Chondrocyte (in vitro differentiated cells): Measurements from ENCODE around the gene SAPCD2. TPM values are rescaled to one million over a fixed set of nuclear protein-coding genes. Genes with fewer than 3 reads are reported as not detected.

Experiments used
- DNase-seq: peaks from one replicate; pipeline ENCODE4 v3.0.0; 2021; ENCODE audit warnings: mixed read lengths, low spot score
- H3K27ac Mint-ChIP-seq: one replicate; pipeline ENCODE4 v1.8.0; 2021; ENCODE audit warnings: mild to moderate bottlenecking, moderate library complexity, mixed read lengths; ENCODE audit not compliant: unreplicated experiment
- H3K27me3 Mint-ChIP-seq: 2 replicates; pipeline ENCODE4 v1.8.0; 2021; ENCODE audit warnings: low read depth, mixed read lengths
- H3K36me3 Mint-ChIP-seq: 2 replicates; pipeline ENCODE4 v1.8.0; 2021; ENCODE audit warnings: low read depth, mixed read lengths
- H3K4me1 Mint-ChIP-seq: 2 replicates; pipeline ENCODE4 v1.8.0; 2021; ENCODE audit warnings: low read depth, mild to moderate bottlenecking, mixed read lengths
- H3K4me3 Mint-ChIP-seq: one replicate; pipeline ENCODE4 v1.8.0; 2021; ENCODE audit warnings: mild to moderate bottlenecking, moderate library complexity, mixed read lengths; ENCODE audit not compliant: unreplicated experiment
- H3K9me3 Mint-ChIP-seq: 2 replicates; pipeline ENCODE4 v1.8.0; 2021; ENCODE audit warnings: low read depth, mixed read lengths
- total RNA-seq: library from RNA; stranded (reverse); gene quantifications from 3 replicates; pipeline ENCODE4 v1.2.1, GENCODE V29; 2021
- TF ChIP-seq, protein P1 (sequence below): fragments of 200-600 bp; sonication (generic); IDR thresholded peaks from 2 replicates; pipeline ENCODE4 v1.5.0; 2021; ENCODE audit warnings: antibody characterized with exemption, mild to moderate bottlenecking, moderate library complexity

Gene SAPCD2
- total RNA-seq, 1 donor from 2014 or later, result 2.5 TPM

GRCh38 chr9:137057545-137057944 lies 12.8 kb downstream of the SAPCD2 start:
- peaks cover 9% of the 10 kb centered on the region for H3K4me1 Mint-ChIP-seq
- TF ChIP-seq, protein P1, sequence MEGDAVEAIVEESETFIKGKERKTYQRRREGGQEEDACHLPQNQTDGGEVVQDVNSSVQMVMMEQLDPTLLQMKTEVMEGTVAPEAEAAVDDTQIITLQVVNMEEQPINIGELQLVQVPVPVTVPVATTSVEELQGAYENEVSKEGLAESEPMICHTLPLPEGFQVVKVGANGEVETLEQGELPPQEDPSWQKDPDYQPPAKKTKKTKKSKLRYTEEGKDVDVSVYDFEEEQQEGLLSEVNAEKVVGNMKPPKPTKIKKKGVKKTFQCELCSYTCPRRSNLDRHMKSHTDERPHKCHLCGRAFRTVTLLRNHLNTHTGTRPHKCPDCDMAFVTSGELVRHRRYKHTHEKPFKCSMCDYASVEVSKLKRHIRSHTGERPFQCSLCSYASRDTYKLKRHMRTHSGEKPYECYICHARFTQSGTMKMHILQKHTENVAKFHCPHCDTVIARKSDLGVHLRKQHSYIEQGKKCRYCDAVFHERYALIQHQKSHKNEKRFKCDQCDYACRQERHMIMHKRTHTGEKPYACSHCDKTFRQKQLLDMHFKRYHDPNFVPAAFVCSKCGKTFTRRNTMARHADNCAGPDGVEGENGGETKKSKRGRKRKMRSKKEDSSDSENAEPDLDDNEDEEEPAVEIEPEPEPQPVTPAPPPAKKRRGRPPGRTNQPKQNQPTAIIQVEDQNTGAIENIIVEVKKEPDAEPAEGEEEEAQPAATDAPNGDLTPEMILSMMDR, result no peak
- H3K4me3 Mint-ChIP-seq, result no peak overlapping the region
- no peaks in the 10 kb centered on the region for H3K36me3 Mint-ChIP-seq
- no peak for DNase-seq
- no peak overlapping the region for H3K27ac Mint-ChIP-seq
- H3K9me3 Mint-ChIP-seq, result no peaks in the 10 kb centered on the region
- H3K27me3 Mint-ChIP-seq, result peaks cover 4% of the 10 kb centered on the region

GRCh38 chr9:137056739-137057415 lies 13.5 kb downstream of the SAPCD2 start:
- H3K27ac Mint-ChIP-seq, result no peak overlapping the region
- peaks cover 4% of the 10 kb centered on the region for H3K27me3 Mint-ChIP-seq
- H3K4me3 Mint-ChIP-seq, result no peak overlapping the region
- H3K9me3 Mint-ChIP-seq, result no peaks in the 10 kb centered on the region
- no peaks in the 10 kb centered on the region for H3K36me3 Mint-ChIP-seq
- peaks cover 9% of the 10 kb centered on the region for H3K4me1 Mint-ChIP-seq
- TF ChIP-seq, protein P1, result no peak
- no peak for DNase-seq

DNA sequence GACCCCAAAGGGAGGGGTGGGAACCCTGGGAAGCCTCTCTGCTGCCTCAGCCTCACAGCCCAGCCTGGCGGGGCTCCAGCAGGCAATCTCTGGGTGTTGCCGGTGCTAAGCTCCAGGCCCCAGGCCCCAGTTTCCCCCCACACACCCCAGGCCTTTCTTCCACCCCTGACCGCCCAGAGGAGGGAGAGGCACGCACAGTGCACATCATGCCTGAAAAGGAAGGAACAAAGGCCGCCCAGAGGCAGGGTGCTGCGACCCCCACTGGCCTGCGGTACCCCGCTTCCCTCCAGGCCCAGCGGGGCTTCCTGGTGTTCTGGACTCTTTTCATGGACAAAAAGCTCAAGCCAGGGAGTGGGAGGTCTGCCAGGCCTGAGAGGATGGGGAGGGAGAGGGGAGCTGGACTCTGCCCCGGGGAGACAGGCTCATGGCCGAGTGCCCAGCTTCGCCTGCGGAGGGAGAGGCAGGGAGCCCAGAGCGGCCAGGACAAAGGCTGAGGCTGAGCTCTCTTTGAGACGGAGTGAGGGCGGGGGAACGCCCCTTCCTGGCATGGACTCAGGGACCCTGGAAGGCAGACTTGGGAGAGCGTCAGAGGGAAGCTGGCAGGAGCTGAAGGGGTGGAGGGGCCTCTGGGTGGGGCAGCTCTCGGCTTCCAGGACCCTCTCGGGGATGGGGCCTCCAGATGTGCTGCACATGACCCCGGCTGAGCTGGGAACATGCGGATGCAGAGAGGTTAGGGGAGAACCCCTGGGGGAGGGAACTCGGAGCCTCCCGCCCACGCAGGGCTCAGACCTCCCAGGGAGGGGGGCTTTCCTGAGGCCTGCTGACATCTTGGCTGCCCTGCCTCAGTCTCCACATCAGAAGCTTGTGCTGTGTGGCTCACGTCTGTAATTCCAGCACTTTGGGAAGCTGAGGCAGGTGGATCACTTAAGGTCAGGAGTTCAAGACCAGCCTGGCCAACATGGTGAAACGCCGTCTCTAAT lies 14.7 kb downstream of the SAPCD2 start:
- H3K4me1 Mint-ChIP-seq, result peaks cover 9% of the 10 kb centered on the region
- H3K9me3 Mint-ChIP-seq, result no peaks in the 10 kb centered on the region
- TF ChIP-seq, protein P1, result no peak
- no peak overlapping the region for H3K4me3 Mint-ChIP-seq
- no peak for DNase-seq
- no peak overlapping the region for H3K27ac Mint-ChIP-seq
- no peaks in the 10 kb centered on the region for H3K36me3 Mint-ChIP-seq
- peaks cover 4% of the 10 kb centered on the region for H3K27me3 Mint-ChIP-seq

GRCh38 chr9:137054932-137055384 lies 15.4 kb downstream of the SAPCD2 start:
- Mint-ChIP-seq H3K4me1 (peaks cover 9% of the 10 kb centered on the region), H3K27me3 (peaks cover 4% of the 10 kb centered on the region), H3K36me3 (no peaks in the 10 kb centered on the region), H3K9me3 (no peaks in the 10 kb centered on the region), H3K4me3 (no peak overlapping the region), H3K27ac (no peak overlapping the region)
- no peak for DNase-seq
- TF ChIP-seq, protein P1, result no peak
